Measurements from ENCODE around the gene VPS13A.

DNA sequence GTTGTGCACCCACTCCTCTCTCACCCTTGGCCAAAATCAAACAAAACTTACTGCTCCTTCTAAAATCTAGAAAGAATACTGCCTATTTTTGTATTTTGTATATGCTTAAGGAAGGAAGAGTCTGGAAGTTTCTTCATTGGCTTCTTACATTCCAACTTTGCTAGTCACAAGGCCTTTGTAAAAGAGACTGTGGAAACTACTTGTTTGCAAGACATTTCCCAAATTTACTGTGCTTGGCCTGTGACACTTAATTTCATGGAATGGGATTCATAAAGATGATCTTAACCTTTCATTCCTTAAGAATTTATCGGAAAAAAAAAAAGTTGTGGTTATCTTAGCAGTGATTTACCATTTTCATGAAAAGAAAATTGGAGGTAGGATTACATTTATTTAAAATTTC, 208.9 kb downstream of the VPS13A start:
- TF ChIP-seq, protein P1, sequence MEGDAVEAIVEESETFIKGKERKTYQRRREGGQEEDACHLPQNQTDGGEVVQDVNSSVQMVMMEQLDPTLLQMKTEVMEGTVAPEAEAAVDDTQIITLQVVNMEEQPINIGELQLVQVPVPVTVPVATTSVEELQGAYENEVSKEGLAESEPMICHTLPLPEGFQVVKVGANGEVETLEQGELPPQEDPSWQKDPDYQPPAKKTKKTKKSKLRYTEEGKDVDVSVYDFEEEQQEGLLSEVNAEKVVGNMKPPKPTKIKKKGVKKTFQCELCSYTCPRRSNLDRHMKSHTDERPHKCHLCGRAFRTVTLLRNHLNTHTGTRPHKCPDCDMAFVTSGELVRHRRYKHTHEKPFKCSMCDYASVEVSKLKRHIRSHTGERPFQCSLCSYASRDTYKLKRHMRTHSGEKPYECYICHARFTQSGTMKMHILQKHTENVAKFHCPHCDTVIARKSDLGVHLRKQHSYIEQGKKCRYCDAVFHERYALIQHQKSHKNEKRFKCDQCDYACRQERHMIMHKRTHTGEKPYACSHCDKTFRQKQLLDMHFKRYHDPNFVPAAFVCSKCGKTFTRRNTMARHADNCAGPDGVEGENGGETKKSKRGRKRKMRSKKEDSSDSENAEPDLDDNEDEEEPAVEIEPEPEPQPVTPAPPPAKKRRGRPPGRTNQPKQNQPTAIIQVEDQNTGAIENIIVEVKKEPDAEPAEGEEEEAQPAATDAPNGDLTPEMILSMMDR (conservative IDR thresholded peaks at IDR 0.05; ENCODE audit: low read depth, low read length): no peak
- no peak for TF ChIP-seq EZH2 (IDR thresholded peaks at IDR 0.05; ENCODE audit: borderline replicate concordance, low read depth, low read length, poor library complexity, severe bottlenecking)
